ENCODE results near the gene CCDC142.
A peak's percentile ranks its signal among the peaks of the same experiment; 100 is the strongest.

CCDC142 gene

GRCh38 chr2:74513605-74514367 lies 31.0 kb upstream of the CCDC142 start:
- Histone ChIP-seq H3K9ac (ENCODE audit: low read depth, low read length, poor library complexity) (no peak overlapping the region), H2AK5ac (ENCODE audit: low read depth, low read length) (no peak overlapping the region), H3K23ac (ENCODE audit: low read depth, low read length, poor library complexity) (peak overlapping the region; percentile 44), H3K36me3 (replicated peaks in 1 of 2; ENCODE audit: control insufficient read depth in 2 of 2, insufficient read depth in 2 of 2, low read length in 2 of 2) (no peaks in the 10 kb centered on the region), H3K14ac (ENCODE audit: low read length) (no peak overlapping the region), H3K79me1 (ENCODE audit: low read depth, low read length) (no peaks in the 10 kb centered on the region), H3K18ac (ENCODE audit: low read length) (peak overlapping the region; percentile 33), H3K27me3 (ENCODE audit: control insufficient read depth in 3 of 3, insufficient read depth in 3 of 3, low read depth in 1 of 3, low read length in 3 of 3) (peaks cover 46 to 96% (median 92%) of the 10 kb centered on the region in 3 experiments), H4K91ac (ENCODE audit: low read depth, low read length, poor library complexity) (no peak overlapping the region), H2AFZ (ENCODE audit: low read length) (peak overlapping the region; percentile 71), H2BK120ac (ENCODE audit: low read depth, low read length) (no peak overlapping the region), H4K8ac (ENCODE audit: low read depth, low read length) (no peak overlapping the region), H3K4ac (ENCODE audit: low read length) (no peak overlapping the region), H3K4me1 (ENCODE audit: control insufficient read depth in 2 of 2, insufficient read depth in 1 of 2, low read depth in 1 of 2, low read length in 2 of 2) (peaks cover 2 to 4% of the 10 kb centered on the region in 2 donors), H3K9me3 (replicated peaks in 1 of 2; ENCODE audit: control insufficient read depth in 2 of 2, insufficient read depth in 1 of 2, low read depth in 1 of 2, low read length in 2 of 2) (peaks cover 5 to 14% of the 10 kb centered on the region in 2 donors), H2BK15ac (ENCODE audit: low read length) (peak overlapping the region; percentile 35), H3K4me2 (ENCODE audit: insufficient read depth, low read length, poor library complexity, severe bottlenecking) (no peak overlapping the region), H2BK12ac (ENCODE audit: low read length) (no peak overlapping the region), H2BK5ac (ENCODE audit: low read length) (no peak overlapping the region), H3K27ac (replicated peaks; ENCODE audit: low read length) (no peak overlapping the region), H3K4me3 (ENCODE audit: low read length in 2 of 2) (no peak overlapping the region)
- no CpG with 5 or more reads among the region's 52 CpGs for WGBS, 2 donors (ENCODE audit: extremely low coverage in 2 of 2, insufficient read length in 2 of 2, insufficient replicate concordance in 1 of 2)
- no peak for DNase-seq (ENCODE audit: low spot score)

GRCh38 chr2:74512744-74513604 lies 30.2 kb upstream of the CCDC142 start:
- WGBS, 2 donors (ENCODE audit: extremely low coverage in 2 of 2, insufficient read length in 2 of 2, insufficient replicate concordance in 1 of 2), result no CpG with 5 or more reads among the region's 36 CpGs
- Histone ChIP-seq H3K4ac (ENCODE audit: low read length) (no peak overlapping the region), H3K4me1 (ENCODE audit: control insufficient read depth in 2 of 2, insufficient read depth in 1 of 2, low read depth in 1 of 2, low read length in 2 of 2) (peaks cover 2 to 4% of the 10 kb centered on the region in 2 donors), H3K4me3 (ENCODE audit: low read length in 2 of 2) (no peak overlapping the region), H2BK5ac (ENCODE audit: low read length) (no peak overlapping the region), H4K91ac (ENCODE audit: low read depth, low read length, poor library complexity) (no peak overlapping the region), H3K79me1 (ENCODE audit: low read depth, low read length) (no peaks in the 10 kb centered on the region), H2AK5ac (ENCODE audit: low read depth, low read length) (no peak overlapping the region), H3K27me3 (ENCODE audit: control insufficient read depth in 3 of 3, insufficient read depth in 3 of 3, low read depth in 1 of 3, low read length in 3 of 3) (peaks cover 48 to 94% (median 92%) of the 10 kb centered on the region in 3 experiments), H3K18ac (ENCODE audit: low read length) (peak overlapping the region; percentile 9), H2BK12ac (ENCODE audit: low read length) (no peak overlapping the region), H3K4me2 (ENCODE audit: insufficient read depth, low read length, poor library complexity, severe bottlenecking) (no peak overlapping the region), H2BK15ac (ENCODE audit: low read length) (no peak overlapping the region), H3K9me3 (replicated peaks in 1 of 2; ENCODE audit: control insufficient read depth in 2 of 2, insufficient read depth in 1 of 2, low read depth in 1 of 2, low read length in 2 of 2) (peaks cover 3 to 14% of the 10 kb centered on the region in 2 donors), H2AFZ (ENCODE audit: low read length) (no peak overlapping the region), H3K9ac (ENCODE audit: low read depth, low read length, poor library complexity) (no peak overlapping the region), H3K23ac (ENCODE audit: low read depth, low read length, poor library complexity) (no peak overlapping the region), H3K36me3 (replicated peaks in 1 of 2; ENCODE audit: control insufficient read depth in 2 of 2, insufficient read depth in 2 of 2, low read length in 2 of 2) (no peaks in the 10 kb centered on the region), H4K8ac (ENCODE audit: low read depth, low read length) (no peak overlapping the region), H3K27ac (replicated peaks; ENCODE audit: low read length) (no peak overlapping the region), H3K14ac (ENCODE audit: low read length) (no peak overlapping the region), H2BK120ac (ENCODE audit: low read depth, low read length) (no peak overlapping the region)
- DNase-seq (ENCODE audit: low spot score), result no peak

GRCh38 chr2:74511104-74511989 lies 28.5 kb upstream of the CCDC142 start:
- H3K36me3 ChIP-seq (replicated peaks in 1 of 2; ENCODE audit: control insufficient read depth in 2 of 2, insufficient read depth in 2 of 2, low read length in 2 of 2), result peaks cover 0 to 5% of the 10 kb centered on the region in 2 donors
- no peak for DNase-seq (ENCODE audit: low spot score)
- no peak overlapping the region for H3K9ac ChIP-seq (ENCODE audit: low read depth, low read length, poor library complexity)
- peaks cover 0 to 6% of the 10 kb centered on the region in 2 donors for H3K9me3 ChIP-seq (replicated peaks in 1 of 2; ENCODE audit: control insufficient read depth in 2 of 2, insufficient read depth in 1 of 2, low read depth in 1 of 2, low read length in 2 of 2)
- H2BK12ac ChIP-seq (ENCODE audit: low read length), result no peak overlapping the region
- H3K14ac ChIP-seq (ENCODE audit: low read length), result no peak overlapping the region
- H3K4me2 ChIP-seq (ENCODE audit: insufficient read depth, low read length, poor library complexity, severe bottlenecking), result no peak overlapping the region
- H2BK120ac ChIP-seq (ENCODE audit: low read depth, low read length), result no peak overlapping the region
- H2BK5ac ChIP-seq (ENCODE audit: low read length), result no peak overlapping the region
- H3K4me3 ChIP-seq (ENCODE audit: low read length in 2 of 2), result no peak overlapping the region
- no peak overlapping the region for H3K23ac ChIP-seq (ENCODE audit: low read depth, low read length, poor library complexity)
- no peak overlapping the region for H2BK15ac ChIP-seq (ENCODE audit: low read length)
- H3K4me1 ChIP-seq (ENCODE audit: control insufficient read depth in 2 of 2, insufficient read depth in 1 of 2, low read depth in 1 of 2, low read length in 2 of 2), result peaks cover 8 to 10% of the 10 kb centered on the region in 2 donors
- peaks cover 43 to 79% (median 79%) of the 10 kb centered on the region in 3 experiments for H3K27me3 ChIP-seq (ENCODE audit: control insufficient read depth in 3 of 3, insufficient read depth in 3 of 3, low read depth in 1 of 3, low read length in 3 of 3)
- no peak overlapping the region for H2AFZ ChIP-seq (ENCODE audit: low read length)
- no peak overlapping the region for H3K27ac ChIP-seq (replicated peaks; ENCODE audit: low read length)
- H3K4ac ChIP-seq (ENCODE audit: low read length), result no peak overlapping the region
- no peak overlapping the region for H4K91ac ChIP-seq (ENCODE audit: low read depth, low read length, poor library complexity)
- no peak overlapping the region for H3K18ac ChIP-seq (ENCODE audit: low read length)
- H2AK5ac ChIP-seq (ENCODE audit: low read depth, low read length), result no peak overlapping the region
- H4K8ac ChIP-seq (ENCODE audit: low read depth, low read length), result no peak overlapping the region
- no peaks in the 10 kb centered on the region for H3K79me1 ChIP-seq (ENCODE audit: low read depth, low read length)
- no CpG with 5 or more reads among the region's 11 CpGs for WGBS, 2 donors (ENCODE audit: extremely low coverage in 2 of 2, insufficient read length in 2 of 2, insufficient replicate concordance in 1 of 2)
